ENCODE measurements around the gene ERC2.

The ERC2 gene

DNA sequence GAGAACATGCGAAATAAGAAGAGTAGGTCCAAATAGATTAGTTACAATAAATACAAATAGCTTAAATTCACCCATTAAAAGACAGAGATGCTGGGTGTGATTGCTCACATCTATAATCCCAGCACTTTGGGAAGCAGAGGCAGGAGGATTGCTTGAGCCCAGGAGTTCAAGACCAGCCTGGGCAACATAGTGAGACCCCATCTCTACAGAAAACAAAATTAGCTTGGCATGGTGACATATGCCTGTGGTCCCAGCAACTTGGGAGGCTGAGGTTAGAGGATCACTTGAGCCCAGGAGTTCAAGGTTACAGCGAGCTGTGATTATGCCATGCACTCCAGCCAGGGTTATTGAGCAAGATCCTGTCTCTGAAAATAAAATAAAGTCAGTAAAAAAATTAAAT, 872.1 kb downstream of the ERC2 start:
- Mint-ChIP-seq H3K4me1 (ENCODE audit: low read depth) (no peaks in the 10 kb centered on the region), H3K4me3 (no peak overlapping the region), H3K9me3 (ENCODE audit: low read depth) (peaks cover 5% of the 10 kb centered on the region)

DNA sequence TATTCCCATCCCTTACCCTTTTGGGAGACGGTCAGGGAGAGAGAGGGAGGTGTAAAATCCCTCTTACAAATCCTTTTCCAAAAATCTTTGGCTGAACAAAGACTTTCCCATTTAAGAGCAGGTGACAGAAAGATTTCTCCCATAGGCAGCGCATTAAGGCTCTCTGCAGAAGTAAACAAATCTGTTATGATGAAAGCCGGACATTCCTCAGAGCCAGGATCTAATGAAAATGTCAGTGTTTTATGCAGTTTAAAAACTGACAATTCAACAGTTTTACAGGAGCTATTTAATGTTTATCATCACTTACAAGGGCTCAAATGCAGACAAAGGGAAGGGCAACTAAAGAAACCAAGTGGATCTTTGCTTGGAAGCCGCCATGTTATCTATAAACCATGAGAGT, 872.8 kb downstream of the ERC2 start:
- Mint-ChIP-seq H3K4me1 (ENCODE audit: low read depth) (no peaks in the 10 kb centered on the region), H3K27ac (no peak overlapping the region), H3K36me3 (no peaks in the 10 kb centered on the region), H3K27me3 (no peaks in the 10 kb centered on the region), H3K9me3 (ENCODE audit: low read depth) (peaks cover 5% of the 10 kb centered on the region), H3K4me3 (no peak overlapping the region)

More for the DNA sequence above, 872.1 kb downstream of the ERC2 start:
- H3K36me3 Mint-ChIP-seq: no peaks in the 10 kb centered on the region
- no peak overlapping the region for H3K27ac Mint-ChIP-seq
- no peaks in the 10 kb centered on the region for H3K27me3 Mint-ChIP-seq

DNA sequence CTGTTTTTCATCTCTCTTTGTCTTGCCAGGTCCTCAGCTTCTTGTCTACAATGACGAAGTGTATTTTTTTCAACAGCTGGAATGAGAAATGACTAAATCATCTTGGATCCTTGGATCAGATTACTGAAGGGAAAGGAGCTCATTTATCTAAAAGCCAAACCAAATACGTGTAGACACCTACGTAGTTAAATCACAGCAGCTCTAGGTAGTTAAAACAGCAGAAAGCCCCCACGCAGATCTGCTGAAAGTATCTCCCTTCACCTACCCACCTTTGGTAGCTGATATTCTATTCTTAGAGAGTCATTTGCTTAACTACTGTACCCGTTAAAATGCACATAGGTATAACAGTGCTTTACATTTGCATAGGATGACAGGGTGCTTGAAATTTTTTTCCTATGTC, 875.7 kb downstream of the ERC2 start:
- Mint-ChIP-seq H3K27me3 (no peaks in the 10 kb centered on the region), H3K36me3 (no peaks in the 10 kb centered on the region), H3K4me3 (no peak overlapping the region), H3K9me3 (ENCODE audit: low read depth) (peaks cover 2% of the 10 kb centered on the region), H3K4me1 (ENCODE audit: low read depth) (no peaks in the 10 kb centered on the region), H3K27ac (no peak overlapping the region)

DNA sequence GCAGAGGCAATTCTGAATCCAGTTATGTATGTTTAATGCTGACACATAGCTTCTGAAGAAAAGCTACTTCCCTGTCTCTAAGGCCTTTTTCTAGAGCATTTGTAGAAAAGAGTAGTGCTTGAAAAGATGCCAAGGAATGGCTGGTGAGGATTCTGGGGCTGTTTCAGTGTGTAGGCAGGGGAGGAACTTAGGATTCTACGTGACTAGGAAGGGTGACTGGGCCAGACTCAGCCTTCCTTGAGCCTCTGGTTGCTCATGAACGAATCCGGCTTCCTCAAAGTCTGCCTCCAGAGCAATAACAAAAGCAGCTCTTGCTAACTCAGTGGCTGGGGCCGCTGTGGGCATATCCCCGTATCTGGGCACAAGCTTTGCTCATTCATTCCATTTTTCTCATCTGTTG, 876.4 kb downstream of the ERC2 start:
- no peak overlapping the region for H3K27ac Mint-ChIP-seq
- no peaks in the 10 kb centered on the region for H3K4me1 Mint-ChIP-seq (ENCODE audit: low read depth)
- no peaks in the 10 kb centered on the region for H3K36me3 Mint-ChIP-seq
- H3K4me3 Mint-ChIP-seq: no peak overlapping the region
- no peaks in the 10 kb centered on the region for H3K27me3 Mint-ChIP-seq
- H3K9me3 Mint-ChIP-seq (ENCODE audit: low read depth): no peaks in the 10 kb centered on the region

DNA sequence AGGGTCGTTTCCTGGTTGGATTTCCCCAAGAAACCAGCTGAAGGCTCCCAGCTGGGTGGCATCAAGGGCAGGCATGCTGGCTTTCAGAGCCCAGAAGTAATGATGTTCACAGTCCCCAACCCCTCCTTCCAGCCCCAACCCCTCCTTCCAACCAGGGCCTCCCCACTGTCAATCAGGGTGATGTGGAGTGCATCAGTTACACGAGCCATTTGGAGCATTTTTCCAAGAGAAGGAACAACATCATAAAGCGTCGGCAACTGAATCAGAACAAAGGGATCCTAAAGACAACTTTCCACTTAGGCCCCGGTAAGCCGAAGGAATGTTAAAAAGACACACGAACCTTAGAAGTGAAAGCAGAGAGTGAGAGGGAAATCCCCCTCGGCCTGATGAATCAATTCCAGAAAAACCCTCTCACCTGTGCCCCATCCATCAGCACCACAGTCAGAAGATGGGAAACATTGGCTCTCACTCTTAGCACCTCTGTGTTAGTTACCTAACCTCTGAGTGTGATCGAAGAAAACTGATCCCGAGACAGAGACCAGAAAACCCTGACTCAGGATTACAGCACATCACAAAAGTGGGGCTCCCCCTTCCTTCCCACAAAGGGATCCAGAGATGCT, 880.0 kb downstream of the ERC2 start:
- Mint-ChIP-seq H3K4me3 (no peak overlapping the region), H3K36me3 (no peaks in the 10 kb centered on the region), H3K4me1 (ENCODE audit: low read depth) (no peaks in the 10 kb centered on the region), H3K27me3 (no peaks in the 10 kb centered on the region), H3K9me3 (ENCODE audit: low read depth) (no peaks in the 10 kb centered on the region), H3K27ac (no peak overlapping the region)

DNA sequence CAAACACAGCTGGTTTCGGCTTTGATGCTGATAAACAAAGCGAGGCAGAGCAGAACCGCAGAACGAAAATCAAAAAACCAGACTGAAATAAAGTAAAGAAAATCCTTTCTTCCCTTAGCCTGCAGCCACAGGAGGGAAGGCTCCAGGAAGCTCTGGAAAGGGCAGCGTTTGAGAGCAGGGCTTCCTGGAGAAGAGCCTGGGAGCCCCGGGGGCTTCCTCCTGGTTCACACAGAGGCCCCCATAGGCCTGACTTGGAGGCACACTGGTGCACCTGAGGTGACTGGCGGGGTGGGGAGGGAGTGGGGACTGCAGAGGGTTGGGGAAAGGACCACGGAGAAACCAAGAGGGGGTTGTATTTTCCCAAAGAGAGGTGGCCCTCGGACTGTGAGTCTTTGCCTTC, 882.4 kb downstream of the ERC2 start:
- Mint-ChIP-seq H3K27ac (no peak overlapping the region), H3K27me3 (no peaks in the 10 kb centered on the region), H3K9me3 (ENCODE audit: low read depth) (no peaks in the 10 kb centered on the region), H3K4me1 (ENCODE audit: low read depth) (no peaks in the 10 kb centered on the region), H3K4me3 (no peak overlapping the region), H3K36me3 (no peaks in the 10 kb centered on the region)

DNA sequence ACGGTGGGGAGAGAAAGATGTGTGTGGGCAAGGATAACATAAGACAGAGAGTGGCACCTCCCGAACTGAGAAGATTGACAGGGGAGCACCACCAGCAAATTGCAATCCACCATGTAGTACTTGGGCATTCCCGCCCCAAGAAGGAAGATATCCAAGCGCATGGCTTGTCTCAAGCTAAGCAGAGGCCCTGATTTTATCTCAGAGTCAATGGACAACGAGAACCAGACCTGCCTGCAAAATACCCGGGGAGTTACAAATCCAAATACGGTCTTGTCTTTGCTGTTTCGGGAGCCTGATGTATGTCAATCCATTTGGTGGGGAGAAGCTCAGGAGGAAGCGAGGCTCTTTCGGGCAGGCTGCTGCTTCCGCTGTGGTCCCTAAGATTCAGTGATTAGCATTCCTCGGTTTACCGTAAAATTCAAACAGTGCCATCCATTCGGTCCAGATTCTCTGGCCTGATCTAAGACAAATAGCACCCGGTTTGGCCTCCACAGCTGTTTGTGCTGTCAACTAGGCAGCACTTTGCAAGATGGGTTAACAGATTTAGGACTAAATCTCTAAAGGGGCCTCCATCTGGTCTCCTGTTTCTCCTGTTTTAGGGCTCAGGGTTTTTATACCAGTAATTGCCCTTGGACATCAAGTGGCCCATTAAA, 883.4 kb downstream of the ERC2 start:
- Mint-ChIP-seq H3K27ac (no peak overlapping the region), H3K36me3 (no peaks in the 10 kb centered on the region), H3K4me3 (no peak overlapping the region), H3K9me3 (ENCODE audit: low read depth) (no peaks in the 10 kb centered on the region), H3K4me1 (ENCODE audit: low read depth) (no peaks in the 10 kb centered on the region), H3K27me3 (no peaks in the 10 kb centered on the region)

DNA sequence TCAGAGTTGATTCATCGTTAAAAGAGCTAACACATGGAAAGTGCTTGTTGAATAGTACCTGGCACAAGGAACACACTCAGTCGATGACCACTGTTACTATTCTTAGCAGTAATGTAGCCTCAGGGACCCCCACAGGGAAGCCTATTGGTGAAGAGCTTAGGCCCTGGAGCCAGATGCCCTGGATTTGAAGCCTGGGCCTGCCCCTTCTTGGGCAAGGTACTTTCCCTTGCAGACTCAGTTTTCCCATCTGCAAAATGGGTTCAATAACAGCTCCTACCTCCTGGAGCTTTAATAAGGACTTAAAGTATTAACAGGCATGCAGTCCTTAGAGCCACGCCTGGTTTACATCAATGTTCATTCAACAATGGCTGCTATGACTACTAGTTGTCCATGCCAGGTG, 884.2 kb downstream of the ERC2 start:
- Mint-ChIP-seq H3K4me1 (ENCODE audit: low read depth) (no peaks in the 10 kb centered on the region), H3K36me3 (no peaks in the 10 kb centered on the region), H3K4me3 (no peak overlapping the region), H3K9me3 (ENCODE audit: low read depth) (no peaks in the 10 kb centered on the region), H3K27me3 (no peaks in the 10 kb centered on the region), H3K27ac (no peak overlapping the region)

DNA sequence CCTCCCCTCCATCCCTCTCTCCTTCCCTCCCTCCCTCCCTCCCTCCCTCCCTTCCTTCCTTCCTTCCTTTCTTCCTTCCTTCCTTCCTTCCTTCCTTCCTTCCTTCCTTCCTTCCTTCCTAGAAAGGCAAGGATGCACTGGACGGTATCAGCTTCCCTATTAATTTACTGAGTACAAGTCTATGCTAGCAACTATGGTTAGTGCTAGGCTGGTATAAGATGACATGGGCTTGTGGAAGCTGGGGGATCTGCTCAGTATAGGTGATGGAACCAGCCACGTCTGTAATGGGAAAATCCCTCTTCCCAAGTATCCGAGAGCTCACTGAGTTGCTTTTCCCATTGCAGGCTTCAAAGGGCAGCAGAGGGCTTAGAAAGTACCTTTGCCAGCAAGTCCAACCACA, 884.8 kb downstream of the ERC2 start:
- Mint-ChIP-seq H3K9me3 (ENCODE audit: low read depth) (no peaks in the 10 kb centered on the region), H3K4me3 (no peak overlapping the region), H3K36me3 (no peaks in the 10 kb centered on the region), H3K27me3 (no peaks in the 10 kb centered on the region), H3K27ac (no peak overlapping the region), H3K4me1 (ENCODE audit: low read depth) (no peaks in the 10 kb centered on the region)

DNA sequence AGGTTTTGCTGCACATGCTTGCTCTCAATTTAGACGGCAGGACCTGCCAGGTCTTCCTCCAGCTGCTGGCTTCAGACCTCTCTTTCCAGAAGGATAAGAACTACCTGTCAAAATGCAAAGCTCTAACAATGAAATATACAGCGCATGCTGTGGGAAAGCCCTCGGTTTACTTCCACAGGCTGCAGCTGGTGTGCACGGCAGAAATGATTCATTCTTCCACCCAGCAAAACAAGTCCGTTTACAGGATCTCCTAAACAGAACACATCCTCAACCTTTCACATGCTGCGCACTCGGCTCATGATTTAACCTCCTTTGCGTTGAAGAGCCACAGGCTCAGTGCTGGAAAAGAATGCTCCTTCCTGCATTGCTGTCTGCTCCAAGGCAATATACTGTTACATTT, 888.8 kb downstream of the ERC2 start:
- no peaks in the 10 kb centered on the region for H3K36me3 Mint-ChIP-seq
- no peak overlapping the region for H3K4me3 Mint-ChIP-seq
- no peaks in the 10 kb centered on the region for H3K9me3 Mint-ChIP-seq (ENCODE audit: low read depth)
- H3K27me3 Mint-ChIP-seq: peaks cover 2% of the 10 kb centered on the region
- H3K4me1 Mint-ChIP-seq (ENCODE audit: low read depth): no peaks in the 10 kb centered on the region
- H3K27ac Mint-ChIP-seq: no peak overlapping the region

DNA sequence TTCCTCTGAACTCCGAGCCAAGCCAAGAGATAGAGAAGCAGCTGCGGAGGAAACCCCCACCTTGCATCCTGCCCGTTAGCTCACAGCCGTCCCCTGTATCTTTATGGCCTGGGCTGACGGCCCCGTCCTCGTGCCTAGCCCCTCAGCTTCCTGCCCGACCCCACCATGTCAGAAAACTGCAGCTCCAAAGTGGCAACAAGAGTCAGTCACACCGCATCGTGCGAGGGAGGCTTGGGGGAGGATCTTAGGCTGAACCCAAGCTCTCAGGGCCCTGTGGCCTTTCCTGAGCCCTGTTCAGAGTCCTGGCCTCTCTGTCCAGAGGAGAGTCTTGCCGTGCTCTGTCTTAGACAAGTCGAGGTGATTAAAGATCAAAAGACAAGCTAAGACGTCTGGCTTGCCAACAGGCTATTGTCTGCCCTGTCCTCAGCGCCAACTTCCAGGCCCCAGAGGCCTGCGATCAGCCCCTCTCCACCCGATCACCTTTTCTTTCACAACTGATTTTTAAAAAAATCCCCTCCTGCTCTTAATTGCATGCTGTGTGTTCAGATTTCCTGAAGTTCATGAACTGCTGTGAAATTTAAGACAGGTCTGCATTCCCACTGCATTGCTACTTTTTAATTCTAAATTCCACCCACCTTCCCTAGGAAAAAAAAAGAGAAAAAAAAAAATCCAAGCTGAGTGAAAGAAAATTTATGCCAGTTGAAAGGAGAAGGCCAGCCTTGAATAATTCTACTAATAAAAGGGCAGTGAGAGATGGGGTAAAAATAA, 891.5 kb downstream of the ERC2 start:
- H3K36me3 Mint-ChIP-seq: no peaks in the 10 kb centered on the region

DNA sequence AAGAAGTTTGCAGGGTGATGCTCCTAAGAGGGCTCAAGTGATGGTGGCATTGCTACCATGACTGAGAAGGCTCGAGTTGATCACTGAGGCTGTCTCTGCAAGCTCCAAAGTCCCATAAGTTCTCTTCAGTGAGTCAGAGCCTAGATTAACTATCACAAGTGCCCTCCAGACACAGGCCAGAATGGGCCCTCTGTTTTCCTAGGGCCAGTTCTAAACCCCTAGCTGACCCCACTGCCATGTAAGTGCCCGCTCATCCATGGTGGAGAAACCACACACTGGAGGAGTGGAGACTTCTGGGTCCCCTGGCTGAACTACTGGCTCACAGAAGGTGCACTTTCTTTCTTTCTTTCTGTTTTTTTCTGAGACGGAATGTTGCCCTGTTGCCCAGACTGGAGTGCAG, 893.6 kb downstream of the ERC2 start:
- Mint-ChIP-seq H3K27me3 (peaks cover 2% of the 10 kb centered on the region), H3K4me3 (no peak overlapping the region), H3K27ac (no peak overlapping the region), H3K9me3 (ENCODE audit: low read depth) (no peaks in the 10 kb centered on the region), H3K36me3 (no peaks in the 10 kb centered on the region), H3K4me1 (ENCODE audit: low read depth) (no peaks in the 10 kb centered on the region)

More for the DNA sequence above, 891.5 kb downstream of the ERC2 start:
- H3K4me3 Mint-ChIP-seq: no peak overlapping the region
- H3K9me3 Mint-ChIP-seq (ENCODE audit: low read depth): no peaks in the 10 kb centered on the region
- H3K4me1 Mint-ChIP-seq (ENCODE audit: low read depth): no peaks in the 10 kb centered on the region
- peaks cover 2% of the 10 kb centered on the region for H3K27me3 Mint-ChIP-seq
- H3K27ac Mint-ChIP-seq: no peak overlapping the region

DNA sequence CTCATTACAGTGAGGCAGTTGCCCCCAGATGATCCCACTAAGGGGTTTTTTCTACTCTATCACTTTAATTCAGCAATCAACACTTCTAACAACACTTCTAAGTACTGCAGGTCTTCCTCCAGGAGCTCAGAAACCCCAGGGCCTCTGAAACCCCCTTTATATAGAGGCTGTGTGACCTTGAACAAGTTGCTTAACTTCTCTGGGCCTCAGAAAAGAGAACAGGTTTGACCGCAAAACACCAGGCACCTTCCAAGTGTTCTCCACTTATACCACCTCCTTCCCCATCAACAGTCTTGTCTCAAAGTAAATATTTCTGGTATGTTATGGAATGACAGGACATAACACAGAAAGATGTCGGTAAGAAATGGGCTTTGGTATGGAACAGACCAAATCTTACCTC, 895.5 kb downstream of the ERC2 start:
- Mint-ChIP-seq H3K36me3 (no peaks in the 10 kb centered on the region), H3K4me1 (ENCODE audit: low read depth) (no peaks in the 10 kb centered on the region), H3K27ac (no peak overlapping the region), H3K9me3 (ENCODE audit: low read depth) (no peaks in the 10 kb centered on the region), H3K27me3 (no peaks in the 10 kb centered on the region), H3K4me3 (no peak overlapping the region)

DNA sequence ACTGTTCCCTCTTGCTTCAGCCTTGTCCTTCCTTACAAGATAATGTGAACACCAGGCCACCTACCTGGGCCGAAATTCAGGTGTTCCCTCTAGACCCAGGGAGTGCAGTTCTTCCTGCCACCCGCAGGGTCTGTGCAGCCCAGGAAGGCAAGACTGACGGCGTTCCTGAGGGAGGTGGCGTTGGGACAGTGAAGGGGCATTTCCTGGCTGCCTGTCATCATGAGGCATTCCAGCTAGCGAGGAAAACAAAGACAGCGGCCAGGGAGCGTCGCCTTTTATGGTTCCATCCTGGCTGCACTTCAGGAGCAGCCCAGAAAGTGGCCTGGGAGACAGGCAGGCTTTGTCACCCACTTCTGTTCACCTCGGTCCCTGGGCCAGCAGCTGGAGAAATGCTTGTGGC, 896.4 kb downstream of the ERC2 start:
- Mint-ChIP-seq H3K27ac (no peak overlapping the region), H3K9me3 (ENCODE audit: low read depth) (no peaks in the 10 kb centered on the region), H3K4me3 (no peak overlapping the region), H3K36me3 (no peaks in the 10 kb centered on the region), H3K4me1 (ENCODE audit: low read depth) (no peaks in the 10 kb centered on the region), H3K27me3 (peaks cover 1% of the 10 kb centered on the region)

DNA sequence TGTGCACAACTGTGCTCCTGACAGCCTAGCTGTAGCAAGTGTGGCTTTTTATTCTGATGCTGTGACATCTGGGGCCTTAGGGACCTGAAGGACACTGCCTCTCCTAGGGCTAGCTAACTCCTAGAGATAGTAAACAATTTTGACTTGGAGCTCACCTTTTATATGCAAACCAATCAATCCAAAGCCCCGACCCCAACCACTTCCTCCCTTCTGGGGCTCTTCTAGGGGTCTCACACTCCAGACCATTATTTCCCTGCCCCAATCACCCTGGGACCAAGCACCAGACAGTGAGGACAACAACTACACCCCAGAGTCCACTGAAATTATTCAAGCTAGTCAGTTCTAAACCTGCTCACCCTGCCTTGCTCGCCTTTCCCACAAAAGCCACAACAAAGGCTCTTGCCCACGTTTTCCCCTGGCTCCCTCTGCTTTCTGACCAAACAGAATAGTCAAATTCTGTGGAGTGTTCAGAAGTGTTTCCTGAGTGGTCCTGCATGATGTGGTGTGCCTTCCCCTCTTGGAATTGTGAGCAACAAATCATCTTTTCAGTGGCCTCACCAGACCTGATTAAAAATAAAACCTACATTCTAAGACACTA, 897.0 kb downstream of the ERC2 start:
- Mint-ChIP-seq H3K4me1 (ENCODE audit: low read depth) (no peaks in the 10 kb centered on the region), H3K36me3 (no peaks in the 10 kb centered on the region), H3K4me3 (no peak overlapping the region), H3K27me3 (peaks cover 1% of the 10 kb centered on the region), H3K9me3 (ENCODE audit: low read depth) (no peaks in the 10 kb centered on the region), H3K27ac (no peak overlapping the region)

All from activated naive CD8-positive, alpha-beta T cell (primary cell).